Measurements from ENCODE around the gene RPL22.

DNA sequence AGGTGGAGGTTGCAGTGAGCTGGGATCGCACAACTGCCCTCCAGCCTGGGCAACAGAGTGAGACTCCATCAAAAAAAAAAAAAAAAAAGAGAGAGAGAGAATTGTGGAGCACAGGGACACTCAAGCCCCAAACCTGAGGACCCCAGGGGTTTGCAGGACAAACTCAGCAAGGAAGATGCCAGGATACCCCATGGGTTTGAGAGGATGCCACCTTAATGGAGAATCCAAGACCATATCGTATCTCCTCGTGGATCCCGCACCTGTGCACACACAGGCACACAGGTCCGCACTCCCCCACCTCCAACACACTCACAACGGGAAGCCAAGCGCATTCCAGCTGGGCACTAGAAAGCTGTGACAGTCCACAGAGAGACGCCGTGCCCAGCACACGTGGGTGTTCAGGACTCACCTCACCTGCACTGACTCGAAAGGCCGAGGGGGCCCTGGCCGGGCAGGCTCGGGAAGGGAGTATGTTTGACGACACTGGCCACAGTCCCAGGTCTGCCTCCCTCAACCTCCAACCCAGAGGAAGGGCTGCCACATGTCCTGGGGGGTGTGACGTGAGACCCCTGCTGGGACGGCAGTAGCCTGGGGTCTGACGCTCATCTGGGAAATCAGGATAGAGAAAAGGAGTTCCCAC is 30.3 kb downstream of the RPL22 start:
- TF ChIP-seq POLR2AphosphoS5 (IDR thresholded peaks at IDR 0.05; ENCODE audit: low read depth, low read length) (no peak), POLR2A (IDR thresholded peaks at IDR 0.05; ENCODE audit: low read depth, low read length) (no peak), TAF1 (IDR thresholded peaks at IDR 0.05; ENCODE audit: low read depth, low read length) (no peak)
